ENCODE data around the gene NFAT5. TPM values are rescaled to one million over a fixed set of nuclear protein-coding genes. Genes with fewer than 3 reads are reported as not detected.
"Not testable (repeated sequence)": the region's sequence is repeated elsewhere in the genome, so short reads cannot be mapped to it uniquely, and the experiment has no call there.

NFAT5 gene
- total and polyA plus RNA-seq, 2 donors from 2014 or later: 1.9 to 83.7 TPM

DNA sequence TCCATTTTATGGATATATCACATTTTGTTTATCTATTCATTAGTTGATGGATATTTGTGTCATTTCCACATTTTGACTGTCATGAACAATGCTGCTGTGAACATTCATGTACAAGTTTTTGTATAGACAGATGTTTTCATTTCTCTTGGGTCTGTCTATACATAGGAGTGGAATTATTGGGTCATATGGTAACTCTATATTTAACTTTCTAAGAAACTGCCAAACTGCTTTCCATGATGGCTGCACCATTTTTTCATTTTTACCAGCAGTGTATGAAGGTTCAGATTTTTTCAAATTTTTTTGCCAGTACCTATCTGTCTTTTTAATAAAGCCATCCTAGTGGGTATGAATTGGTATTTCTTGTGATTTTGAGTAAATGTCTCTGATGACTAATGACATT lies 15.5 kb downstream of the NFAT5 start:
- peaks cover 0 to 5% (median 0%) of the 10 kb centered on the region in 3 donors for H3K36me3 ChIP-seq (ENCODE audit: control insufficient read depth in 2 of 3, insufficient read depth in 3 of 3, low read length in 3 of 3)
- TF ChIP-seq, protein P1, sequence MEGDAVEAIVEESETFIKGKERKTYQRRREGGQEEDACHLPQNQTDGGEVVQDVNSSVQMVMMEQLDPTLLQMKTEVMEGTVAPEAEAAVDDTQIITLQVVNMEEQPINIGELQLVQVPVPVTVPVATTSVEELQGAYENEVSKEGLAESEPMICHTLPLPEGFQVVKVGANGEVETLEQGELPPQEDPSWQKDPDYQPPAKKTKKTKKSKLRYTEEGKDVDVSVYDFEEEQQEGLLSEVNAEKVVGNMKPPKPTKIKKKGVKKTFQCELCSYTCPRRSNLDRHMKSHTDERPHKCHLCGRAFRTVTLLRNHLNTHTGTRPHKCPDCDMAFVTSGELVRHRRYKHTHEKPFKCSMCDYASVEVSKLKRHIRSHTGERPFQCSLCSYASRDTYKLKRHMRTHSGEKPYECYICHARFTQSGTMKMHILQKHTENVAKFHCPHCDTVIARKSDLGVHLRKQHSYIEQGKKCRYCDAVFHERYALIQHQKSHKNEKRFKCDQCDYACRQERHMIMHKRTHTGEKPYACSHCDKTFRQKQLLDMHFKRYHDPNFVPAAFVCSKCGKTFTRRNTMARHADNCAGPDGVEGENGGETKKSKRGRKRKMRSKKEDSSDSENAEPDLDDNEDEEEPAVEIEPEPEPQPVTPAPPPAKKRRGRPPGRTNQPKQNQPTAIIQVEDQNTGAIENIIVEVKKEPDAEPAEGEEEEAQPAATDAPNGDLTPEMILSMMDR (IDR thresholded peaks at IDR 0.05; ENCODE audit: borderline replicate concordance, extremely low read depth, insufficient read depth): no peak
- intact Hi-C loops (cut with DNase I): no loop called here

DNA sequence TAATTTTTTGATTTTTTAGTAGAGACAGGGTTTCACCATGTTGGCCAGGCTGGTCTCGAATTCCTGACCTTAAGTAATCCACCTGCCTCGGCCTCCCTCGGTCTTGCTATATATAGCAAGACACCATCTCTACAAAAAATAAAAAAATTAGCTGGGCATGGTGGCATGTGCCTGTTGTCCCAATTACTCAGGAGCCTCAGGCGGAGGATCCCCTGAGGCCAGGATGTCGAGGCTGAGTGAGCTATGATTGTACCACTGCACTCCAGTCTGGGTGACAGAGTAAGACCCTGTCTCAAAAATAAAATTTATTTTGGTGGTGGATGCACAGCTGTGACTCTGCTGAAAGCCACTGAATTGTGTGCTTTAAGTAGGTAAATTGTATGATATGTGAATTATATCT lies 18.7 kb downstream of the NFAT5 start:
- H3K4me1 ChIP-seq (ENCODE audit: control insufficient read depth in 2 of 3, insufficient read depth in 2 of 3, low read depth in 1 of 3, low read length in 3 of 3); H3K9ac ChIP-seq (ENCODE audit: low read length in 3 of 3); intact Hi-C loops (cut with DNase I); H3K36me3 ChIP-seq (ENCODE audit: control insufficient read depth in 2 of 3, insufficient read depth in 3 of 3, low read length in 3 of 3); H3K4me3 ChIP-seq (ENCODE audit: low read length in 3 of 3); H3K27me3 ChIP-seq (ENCODE audit: control insufficient read depth, insufficient read depth, low read length); DNase-seq; H3K9me3 ChIP-seq (ENCODE audit: control insufficient read depth in 2 of 3, insufficient read depth in 1 of 3, low read length in 3 of 3); FAIRE-seq; H3K27ac ChIP-seq (ENCODE audit: low read depth in 2 of 2, low read length in 2 of 2): not testable (repeated sequence)

More for the DNA sequence above, 15.5 kb downstream of the NFAT5 start:
- Histone ChIP-seq H3K27ac (ENCODE audit: low read depth in 2 of 2, low read length in 2 of 2) (no peak overlapping the region), H3K27me3 (ENCODE audit: control insufficient read depth, insufficient read depth, low read length) (no peaks in the 10 kb centered on the region), H3K4me3 (ENCODE audit: low read length in 3 of 3) (no peak overlapping the region), H3K4me1 (ENCODE audit: control insufficient read depth in 2 of 3, insufficient read depth in 2 of 3, low read depth in 1 of 3, low read length in 3 of 3) (peaks cover 0 to 2% (median 0%) of the 10 kb centered on the region in 3 donors), H3K9me3 (ENCODE audit: control insufficient read depth in 2 of 3, insufficient read depth in 1 of 3, low read length in 3 of 3) (no peaks in the 10 kb centered on the region), H3K9ac (ENCODE audit: low read length in 3 of 3) (no peak overlapping the region)
- FAIRE-seq (no peak), DNase-seq (no peak)

DNA sequence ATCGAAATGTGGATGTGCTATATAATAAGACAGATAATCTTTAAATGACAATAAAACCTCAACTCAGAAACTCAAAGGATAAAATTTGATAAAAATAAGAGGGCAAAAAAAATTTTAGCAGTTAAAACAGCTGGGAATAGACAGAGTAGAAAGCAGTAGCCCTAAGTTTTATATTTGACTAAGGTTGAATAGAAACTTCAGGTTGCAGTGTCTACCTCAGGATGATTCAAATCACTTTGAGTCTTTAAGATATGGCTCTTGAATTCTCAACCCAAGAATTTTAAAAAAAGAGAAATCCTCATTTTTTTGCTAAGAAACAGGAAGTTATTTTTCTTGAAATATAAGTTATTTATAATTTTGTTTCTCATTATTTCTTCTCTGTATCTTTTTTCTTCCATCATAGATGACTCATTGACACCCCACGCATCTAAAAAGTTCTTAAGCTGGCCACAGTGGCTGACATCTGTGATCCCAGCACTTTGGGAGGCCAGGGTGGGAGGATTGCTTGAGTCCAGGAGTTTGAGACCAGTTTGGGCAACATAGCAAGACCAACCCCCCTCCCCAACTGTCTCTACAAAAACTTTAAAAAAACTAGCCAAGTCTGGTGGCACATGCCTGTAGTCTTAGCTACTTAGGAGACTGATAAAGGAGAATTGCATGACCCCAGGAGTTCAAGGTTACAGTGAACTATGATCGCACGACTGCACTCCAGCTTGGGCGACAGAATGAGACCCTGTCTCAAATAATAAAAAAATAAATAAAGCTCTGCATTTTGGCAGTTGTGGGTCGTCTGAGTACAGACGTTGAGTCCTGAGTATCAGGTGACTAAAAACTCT lies 23.9 kb downstream of the NFAT5 start:
- Histone ChIP-seq H3K9ac (ENCODE audit: low read length in 3 of 3) (no peak overlapping the region), H3K27ac (ENCODE audit: low read depth in 2 of 2, low read length in 2 of 2) (no peak overlapping the region), H3K4me1 (ENCODE audit: control insufficient read depth in 2 of 3, insufficient read depth in 2 of 3, low read depth in 1 of 3, low read length in 3 of 3) (peaks cover under 1 to 4% (median 2%) of the 10 kb centered on the region in 3 donors), H3K36me3 (ENCODE audit: control insufficient read depth in 2 of 3, insufficient read depth in 3 of 3, low read length in 3 of 3) (no peaks in the 10 kb centered on the region), H3K4me3 (ENCODE audit: low read length in 3 of 3) (no peak overlapping the region), H3K27me3 (ENCODE audit: control insufficient read depth, insufficient read depth, low read length) (no peaks in the 10 kb centered on the region), H3K9me3 (ENCODE audit: control insufficient read depth in 2 of 3, insufficient read depth in 1 of 3, low read length in 3 of 3) (no peaks in the 10 kb centered on the region)
- intact Hi-C loops (cut with DNase I): no loop called here
- TF ChIP-seq, protein P1 (IDR thresholded peaks at IDR 0.05; ENCODE audit: borderline replicate concordance, extremely low read depth, insufficient read depth): no peak
- DNase-seq (no peak), FAIRE-seq (no peak)

DNA sequence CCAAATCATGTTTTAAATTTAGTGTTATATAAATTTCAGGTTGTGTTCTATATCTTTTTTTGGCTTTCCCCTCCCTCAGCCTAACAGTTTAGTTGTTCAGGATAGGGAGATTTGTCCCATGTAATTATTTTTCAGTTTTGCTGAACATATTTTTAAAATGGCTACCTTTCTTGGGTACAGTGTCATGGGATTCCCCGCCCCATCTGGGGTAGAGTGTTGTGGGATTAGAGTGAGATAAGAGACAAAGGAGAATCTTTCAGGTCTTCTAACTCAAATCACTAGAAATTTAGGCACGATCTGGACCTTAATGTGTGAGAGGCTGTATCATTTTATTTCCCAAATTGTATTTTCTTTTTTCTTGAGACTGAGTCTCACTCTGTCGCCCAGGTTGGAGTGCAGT lies 24.8 kb downstream of the NFAT5 start:
- Histone ChIP-seq H3K9me3 (ENCODE audit: control insufficient read depth in 2 of 3, insufficient read depth in 1 of 3, low read length in 3 of 3) (no peaks in the 10 kb centered on the region), H3K27ac (ENCODE audit: low read depth in 2 of 2, low read length in 2 of 2) (no peak overlapping the region), H3K4me3 (ENCODE audit: low read length in 3 of 3) (no peak overlapping the region), H3K9ac (ENCODE audit: low read length in 3 of 3) (no peak overlapping the region), H3K36me3 (ENCODE audit: control insufficient read depth in 2 of 3, insufficient read depth in 3 of 3, low read length in 3 of 3) (no peaks in the 10 kb centered on the region), H3K4me1 (ENCODE audit: control insufficient read depth in 2 of 3, insufficient read depth in 2 of 3, low read depth in 1 of 3, low read length in 3 of 3) (peaks cover 2 to 4% (median 3%) of the 10 kb centered on the region in 3 donors), H3K27me3 (ENCODE audit: control insufficient read depth, insufficient read depth, low read length) (no peaks in the 10 kb centered on the region)
- TF ChIP-seq, protein P1 (IDR thresholded peaks at IDR 0.05; ENCODE audit: borderline replicate concordance, extremely low read depth, insufficient read depth): no peak
- intact Hi-C loops (cut with DNase I): no loop called here
- FAIRE-seq (no peak), DNase-seq (no peak)

Measured in kidney (tissue), 14 donors.